GM18517 (cell line): ENCODE results near the gene CDC42BPB.

ENCODE experiments used
- ATAC-seq: cut with Tn5 transposase; IDR thresholded peaks from one replicate; pipeline ENCODE4 v1.9.1; 2021; ENCODE audit warnings: mild to moderate bottlenecking, moderate library complexity; ENCODE audit not compliant: unreplicated experiment

The CDC42BPB gene

DNA sequence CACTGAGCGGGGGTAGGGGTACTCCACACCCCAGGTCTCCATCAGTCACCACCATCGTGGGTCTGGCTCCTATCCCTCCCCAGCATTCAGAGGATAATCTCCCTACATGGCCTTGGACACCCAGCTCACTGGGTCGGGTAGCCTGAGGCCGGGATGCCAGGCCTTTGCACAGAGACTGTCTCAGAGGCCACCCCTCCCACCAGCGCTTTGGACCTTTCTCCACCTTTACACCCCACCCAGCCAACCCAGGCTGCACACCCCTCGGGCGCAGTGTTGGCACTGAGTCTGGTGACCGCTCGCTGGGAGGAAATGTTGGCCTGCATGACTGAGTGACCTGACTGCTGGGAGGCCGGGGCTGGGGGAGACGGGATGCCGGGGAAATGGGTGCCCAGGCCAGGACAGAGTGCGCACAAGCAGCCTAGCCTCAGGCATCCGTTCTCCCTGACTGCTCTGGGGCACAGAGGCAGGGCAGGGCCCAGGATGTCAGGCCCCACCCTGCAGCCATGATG is 16.1 kb upstream of the CDC42BPB start:
- ATAC-seq = no peak

DNA sequence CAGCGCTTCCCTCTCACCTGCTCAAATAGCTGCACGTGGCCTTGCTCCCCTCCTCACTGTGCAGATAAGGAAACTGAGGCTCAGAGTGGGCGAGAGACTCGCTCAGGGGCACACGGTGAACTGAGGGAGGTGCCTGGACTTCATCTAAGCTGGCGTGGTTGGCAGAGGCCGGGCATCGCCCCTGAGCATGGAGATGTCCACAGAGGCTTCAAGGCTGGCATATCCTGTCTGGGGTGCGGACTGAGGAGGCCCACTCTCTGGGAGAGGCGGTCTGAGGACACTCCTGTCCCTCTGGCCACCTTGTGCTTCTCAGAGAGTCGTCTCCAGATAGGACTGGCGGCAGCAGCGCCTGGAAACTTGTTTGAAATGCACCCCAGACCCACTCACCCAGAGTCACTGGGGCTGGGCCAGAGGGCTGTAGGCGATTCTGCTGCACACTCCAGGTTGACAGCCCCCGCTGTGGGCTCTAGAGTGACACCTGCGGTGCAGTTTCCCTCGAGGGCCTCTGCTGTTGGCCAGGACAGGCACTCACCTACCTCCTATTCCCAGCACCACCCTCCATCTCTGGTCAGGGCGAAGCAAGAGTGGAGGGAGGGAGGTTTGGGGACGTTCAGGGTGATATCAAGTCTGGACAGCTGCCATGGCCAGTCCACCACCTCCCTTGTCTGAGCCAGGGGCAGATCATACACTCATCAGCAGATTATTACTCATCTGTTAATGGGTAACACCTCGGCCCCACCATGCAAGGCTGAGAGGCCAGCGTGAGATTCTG is 15.4 kb upstream of the CDC42BPB start:
- ATAC-seq = no peak

DNA sequence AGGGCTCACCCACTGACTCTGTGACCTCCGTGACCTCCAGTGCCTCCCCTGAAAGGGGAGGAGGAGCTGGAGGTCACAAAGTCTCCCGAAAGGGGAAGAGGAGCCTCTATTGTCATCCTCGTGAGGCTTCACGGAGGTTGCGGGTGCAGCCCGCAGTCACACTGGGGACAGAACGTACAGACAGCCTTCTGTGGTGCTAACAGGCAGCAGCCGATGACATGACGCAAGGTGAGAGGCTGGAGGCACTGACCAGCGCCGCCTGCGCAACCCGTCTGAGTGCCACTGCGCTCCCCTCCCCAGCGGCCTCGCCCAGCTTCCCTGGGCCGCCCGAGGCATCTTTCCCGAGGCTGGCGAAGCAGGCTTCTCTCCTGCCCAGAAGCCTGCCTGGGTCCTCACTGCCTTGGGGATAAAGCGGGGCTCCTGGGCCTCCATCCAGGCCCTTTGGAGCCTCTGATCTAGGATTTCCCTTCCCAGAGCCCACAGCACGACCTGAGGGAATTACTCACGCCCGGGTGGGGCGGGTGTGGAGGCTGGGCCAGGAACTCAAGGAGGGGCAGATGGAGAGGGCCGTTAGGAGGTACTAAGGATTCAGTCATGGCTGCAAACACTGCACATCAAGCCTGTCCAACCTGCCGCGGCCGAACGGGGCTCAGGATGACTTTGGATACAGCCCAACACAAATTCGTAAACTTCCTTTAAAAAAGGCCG is 14.3 kb upstream of the CDC42BPB start:
- no peak for ATAC-seq

DNA sequence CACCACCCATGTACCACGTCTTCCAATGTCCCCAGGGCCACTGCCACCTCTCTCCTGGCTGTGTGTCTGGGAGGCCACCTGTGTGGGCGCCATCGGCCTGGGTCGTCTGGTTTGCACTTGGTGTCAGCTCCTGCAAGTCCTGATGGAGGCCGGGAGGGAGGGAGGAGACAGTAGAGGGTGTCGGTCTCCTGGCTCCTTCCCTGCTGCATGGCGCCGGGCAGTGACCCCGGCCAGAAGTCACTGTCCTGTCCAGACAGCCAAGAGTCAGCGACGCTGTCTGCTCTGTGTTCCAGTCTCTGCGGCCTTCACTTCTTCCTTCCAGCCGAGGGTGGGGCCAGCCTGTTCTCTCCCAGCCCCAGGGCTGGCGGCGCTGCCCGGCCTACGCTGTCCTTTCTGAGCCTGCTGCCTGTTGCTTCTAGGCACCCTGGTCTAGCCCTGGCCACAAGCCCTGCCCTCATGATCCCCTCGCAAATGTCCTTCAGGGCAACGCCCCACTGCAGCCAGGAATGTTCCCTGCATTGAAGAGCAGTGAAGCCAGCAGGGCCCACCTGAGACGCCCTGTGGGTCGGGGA is 13.7 kb upstream of the CDC42BPB start:
- no peak for ATAC-seq

DNA sequence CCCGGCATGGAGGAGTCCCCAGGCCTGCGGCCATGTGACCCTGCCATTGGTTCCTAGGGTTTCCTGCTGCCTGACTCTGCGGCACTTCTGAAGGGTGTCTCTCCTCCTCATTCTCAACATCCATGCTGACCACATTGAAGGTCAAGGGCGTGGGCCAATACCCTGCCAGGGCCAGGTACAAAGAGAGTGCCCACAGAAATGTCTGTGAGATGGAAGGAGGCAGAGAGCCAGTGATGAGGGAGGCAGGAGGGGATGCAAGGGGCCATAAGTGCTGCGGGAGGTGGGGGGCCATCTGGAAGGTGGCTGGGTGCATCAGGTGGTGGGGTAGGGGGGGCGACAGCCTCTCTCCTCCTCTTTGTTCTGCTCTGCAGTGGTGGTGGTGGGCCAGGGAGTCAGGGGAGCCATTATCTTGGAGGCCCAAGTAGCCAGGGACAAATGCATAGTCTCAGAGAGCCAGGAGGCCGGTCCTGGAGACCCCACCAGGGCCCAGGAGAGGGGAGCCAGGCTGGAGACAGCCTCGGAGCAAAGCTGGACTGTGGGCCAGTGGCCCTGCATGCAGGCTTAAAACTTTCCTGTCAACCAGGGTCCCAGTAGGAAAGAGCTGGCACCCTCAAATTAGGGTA is 13.0 kb upstream of the CDC42BPB start:
- ATAC-seq = no peak

GRCh38 chr14:103068351-103069073 is 11.2 kb upstream of the CDC42BPB start:
- no peak for ATAC-seq

- no peak for ATAC-seq
Measured at GRCh38 chr14:103067231-103067954, 10.0 kb upstream of the CDC42BPB start.

GRCh38 chr14:103066399-103066798 is 9.1 kb upstream of the CDC42BPB start:
- no peak for ATAC-seq

DNA sequence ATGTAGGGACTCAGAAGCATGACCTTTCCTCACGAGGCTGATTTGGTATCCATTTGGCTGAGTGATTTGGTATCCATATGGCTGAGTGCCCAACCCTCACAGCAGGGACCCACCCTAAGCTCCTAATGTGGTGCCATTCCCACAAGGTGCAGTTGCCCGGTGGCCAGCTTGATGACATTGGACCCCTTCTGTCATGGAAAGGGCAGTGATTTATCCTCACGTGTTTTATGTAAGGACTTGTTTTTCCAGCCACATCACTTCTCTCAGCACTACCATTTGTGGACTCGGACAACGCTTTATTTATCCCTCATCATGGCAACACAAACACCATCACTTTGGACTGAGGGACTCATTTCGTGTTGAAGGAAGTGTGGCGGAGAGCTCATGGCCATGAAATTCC is 8.5 kb upstream of the CDC42BPB start:
- ATAC-seq = no peak

DNA sequence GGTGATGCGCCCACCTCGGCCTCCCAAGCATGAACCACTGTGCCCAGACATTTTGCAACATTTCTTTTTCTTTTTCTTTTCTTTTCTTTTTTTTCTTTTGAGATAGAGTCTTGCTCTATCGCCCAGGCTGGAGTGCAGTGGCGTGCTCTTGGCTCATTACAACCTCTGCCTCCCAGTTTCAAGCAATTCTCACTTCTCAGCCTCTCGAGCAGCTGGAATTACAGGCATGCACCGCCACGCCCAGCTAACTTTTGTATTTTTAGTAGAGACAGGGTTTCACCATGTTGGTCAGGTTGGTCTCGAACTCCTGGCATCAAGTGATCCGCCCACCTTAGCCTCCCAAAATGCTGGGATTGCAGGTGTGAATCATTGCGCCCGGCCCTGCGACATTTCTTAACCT is 7.6 kb upstream of the CDC42BPB start:
- ATAC-seq = no peak

- no peak for ATAC-seq
Measured at GRCh38 chr14:103064436-103064835, 7.1 kb upstream of the CDC42BPB start.

DNA sequence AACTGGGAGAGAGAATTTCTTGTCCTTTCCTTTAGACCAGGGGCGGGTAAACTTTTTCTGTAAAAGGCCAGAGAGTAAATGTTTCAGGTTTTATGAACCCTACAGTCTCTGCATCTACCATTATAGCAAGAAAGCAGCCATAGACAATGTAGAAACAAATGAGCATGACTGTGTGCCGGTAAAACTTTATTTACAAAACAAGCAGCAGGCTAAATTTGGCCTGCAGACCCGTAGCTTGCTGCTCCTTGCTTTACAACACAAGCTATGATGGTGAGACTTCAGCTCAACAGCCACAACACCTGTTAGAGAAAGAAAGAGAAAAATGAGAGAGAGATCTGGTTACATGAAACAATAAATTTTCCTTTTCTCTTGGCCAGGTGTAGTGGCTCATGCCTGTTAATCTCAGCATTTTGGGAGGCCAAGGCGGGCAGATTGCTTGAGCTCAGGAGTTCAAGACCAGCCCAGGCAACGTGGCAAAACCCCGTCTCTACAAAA is 4.2 kb upstream of the CDC42BPB start:
- ATAC-seq = no peak

- no peak for ATAC-seq
Measured at GRCh38 chr14:103059556-103059955, 2.2 kb upstream of the CDC42BPB start.

GRCh38 chr14:103058164-103059055 is 1.1 kb upstream of the CDC42BPB start:
- ATAC-seq = no peak

DNA sequence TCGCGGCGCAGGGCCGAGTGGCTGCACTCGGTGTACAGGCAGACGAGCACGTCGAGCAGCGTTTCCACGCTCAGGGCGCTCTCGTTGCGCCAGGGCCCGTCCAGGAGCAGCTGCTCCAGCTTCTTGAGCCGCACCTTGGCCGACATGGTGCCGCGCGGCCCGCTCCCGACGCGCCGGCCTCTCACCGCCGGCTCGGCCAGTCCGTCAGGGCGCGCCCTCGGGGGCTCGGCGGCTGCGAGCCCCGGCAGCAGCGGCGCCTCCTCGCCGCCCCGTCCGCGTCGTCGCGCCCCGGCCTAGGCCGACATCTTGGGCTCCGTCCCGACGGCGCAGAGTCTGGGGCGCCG is 349 bp downstream of the CDC42BPB start:
- ATAC-seq = peak; percentile 32

- ATAC-seq = no peak
Measured at GRCh38 chr14:103056322-103057027, 874 bp downstream of the CDC42BPB start.

DNA sequence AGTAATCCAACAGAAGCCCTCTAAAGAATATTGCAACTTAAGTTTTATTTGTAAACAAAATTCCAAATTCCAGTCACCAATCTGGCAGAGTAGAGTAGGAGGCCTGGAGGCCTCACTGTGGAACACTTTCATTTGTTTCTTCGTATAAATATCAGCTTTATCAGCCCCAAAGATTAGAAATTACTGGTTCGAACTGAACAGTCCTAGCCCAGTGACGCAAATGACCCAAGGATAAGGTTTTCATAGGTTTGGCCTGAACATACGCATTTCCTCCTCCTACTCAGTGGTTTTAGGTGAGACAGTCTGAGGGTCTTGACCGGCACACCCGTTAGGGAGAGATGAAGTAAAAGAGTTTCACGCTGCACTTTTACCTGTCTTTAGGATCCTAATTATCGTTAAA is 1.7 kb downstream of the CDC42BPB start:
- ATAC-seq = no peak

DNA sequence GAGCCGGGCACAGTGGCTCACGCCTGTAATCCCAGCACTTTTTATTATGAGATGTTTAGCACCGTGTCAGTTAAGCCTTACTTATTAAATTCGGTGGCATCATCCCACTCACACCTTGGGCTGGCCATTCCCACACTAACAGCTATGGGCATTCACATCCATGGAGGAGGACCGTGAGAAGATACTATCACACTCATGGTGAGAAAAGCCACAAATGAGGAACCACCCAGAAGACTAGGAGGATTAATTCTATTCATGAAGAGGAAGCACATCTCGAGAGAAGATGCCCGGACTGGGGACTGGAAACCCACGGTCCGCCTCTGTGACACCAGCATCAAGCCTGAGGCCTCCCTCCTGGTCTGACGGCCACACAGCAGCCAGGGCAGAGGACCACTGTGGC is 4.9 kb downstream of the CDC42BPB start:
- no peak for ATAC-seq
